Skeletal muscle cell (primary cell): Measurements from ENCODE around the gene SLC12A7.
"Not testable (repeated sequence)": the region's sequence is repeated elsewhere in the genome, so short reads cannot be mapped to it uniquely, and the experiment has no call there.

Source experiments
- DNase-seq: peaks from one replicate; pipeline ENCODE4 v3.0.0-alpha.2; 2010; ENCODE audit warnings: low read depth
- H3K4me3 ChIP-seq: 2 replicates; pipeline ENCODE4 v1.5.1; 2011; ENCODE audit warnings: low read depth, mild to moderate bottlenecking, control low read depth, low read length, moderate library complexity

The SLC12A7 gene

DNA sequence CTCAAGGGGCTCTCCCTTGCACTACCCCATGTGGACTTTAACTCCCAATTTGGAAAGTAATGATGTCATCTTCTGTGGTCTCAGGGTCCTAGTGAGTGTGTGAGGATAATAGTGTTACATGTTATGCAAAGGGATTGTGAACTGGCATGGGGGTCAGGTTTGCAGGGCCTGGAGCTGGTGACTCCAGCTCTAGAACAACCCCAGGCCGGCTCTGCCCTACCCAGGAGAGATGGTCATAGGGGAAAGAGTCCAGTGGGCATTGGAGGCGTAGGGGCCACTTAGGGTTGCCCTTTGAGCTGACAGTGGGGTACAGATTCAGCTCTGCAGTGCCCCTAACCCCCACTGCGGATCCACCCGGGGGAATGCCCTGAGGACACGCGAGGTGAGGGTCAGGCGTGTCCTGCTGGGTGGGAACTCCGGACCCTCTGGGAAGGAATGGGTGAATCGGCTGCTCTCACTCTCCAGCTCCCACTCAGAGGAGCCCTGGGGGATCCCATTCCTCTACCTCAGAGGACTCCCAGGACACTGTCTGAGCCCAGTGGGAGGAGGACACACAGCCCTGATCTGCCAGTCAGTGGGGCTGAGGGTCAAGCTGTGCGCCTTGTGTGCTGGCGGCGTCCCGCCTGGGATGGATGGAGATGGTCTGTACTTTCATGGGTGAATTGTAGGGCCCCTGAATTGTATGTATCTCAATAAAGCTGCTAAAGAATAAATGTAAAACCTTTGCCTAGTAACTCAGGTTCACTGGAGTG lies 105.8 kb downstream of the SLC12A7 start:
- H3K4me3 ChIP-seq = no peak overlapping the region
- no peak for DNase-seq

- no peak for DNase-seq
- peak overlapping the region; percentile 30 for H3K4me3 ChIP-seq
These were observed 106.5 kb downstream of the SLC12A7 start for GRCh38 chr5:1005249-1005851.

DNA sequence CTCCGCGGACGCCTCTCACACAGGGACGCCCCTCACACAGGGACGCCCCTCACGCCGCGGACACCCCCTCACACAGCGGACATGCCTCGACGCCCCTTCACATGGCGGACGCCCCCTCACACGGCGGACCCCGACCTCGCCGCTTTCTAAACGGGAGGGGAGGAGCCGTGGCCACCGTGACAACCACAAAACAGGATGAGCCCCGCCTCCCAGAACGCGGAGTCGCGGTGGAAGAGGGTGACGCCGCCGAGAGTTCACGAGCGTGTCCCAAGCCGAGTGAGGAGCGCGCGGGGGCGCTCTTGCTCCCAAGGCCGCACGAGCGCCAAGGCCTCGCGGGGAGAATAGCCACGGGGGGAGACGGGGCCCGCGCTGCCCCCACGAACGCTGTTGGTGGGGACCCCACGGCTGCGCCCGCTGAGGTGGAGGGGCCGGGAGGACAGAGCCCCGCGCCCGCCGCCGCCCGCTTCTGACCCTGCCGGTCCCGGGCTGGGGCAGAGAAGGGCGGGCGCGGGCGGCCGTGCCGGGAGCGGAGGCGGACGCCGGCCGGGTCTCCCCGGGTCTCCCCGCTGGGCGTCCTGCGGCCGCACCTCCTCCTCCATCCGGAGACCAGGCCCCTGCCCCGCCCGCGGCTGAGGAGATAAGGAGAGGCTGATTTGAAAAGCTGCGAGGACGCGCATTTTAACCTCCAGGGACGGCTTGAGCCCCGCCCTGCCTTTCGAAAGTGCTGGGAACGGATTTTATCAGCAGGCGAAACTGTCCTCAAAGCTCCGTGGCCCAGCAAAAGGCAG lies 107.2 kb downstream of the SLC12A7 start:
- DNase-seq = no peak
- H3K4me3 ChIP-seq = peak overlapping the region; percentile 30

- DNase-seq = no peak
- no peak overlapping the region for H3K4me3 ChIP-seq
These were observed 108.4 kb downstream of the SLC12A7 start for GRCh38 chr5:1003296-1003937.

DNA sequence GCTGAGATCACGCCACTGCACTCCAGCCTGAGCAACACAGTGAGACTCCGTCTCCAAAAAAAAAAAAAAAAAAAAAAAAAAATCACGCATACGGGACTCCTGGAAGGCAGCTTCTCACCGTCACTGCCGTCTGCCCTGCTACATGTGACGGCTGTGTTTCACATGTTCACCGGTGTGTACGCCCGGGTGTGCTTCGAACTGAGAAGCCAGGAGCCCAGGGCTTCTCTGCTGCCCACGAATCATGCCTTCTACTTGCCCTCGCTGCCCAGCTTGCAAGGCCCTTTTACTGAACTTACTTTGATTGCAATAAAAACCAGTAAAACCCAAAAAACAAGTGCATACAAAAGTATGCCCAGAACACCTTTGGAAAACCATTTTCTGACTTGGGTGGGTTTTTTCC lies 109.0 kb downstream of the SLC12A7 start:
- no peak for DNase-seq
- H3K4me3 ChIP-seq = no peak overlapping the region

- DNase-seq = no peak
- no peak overlapping the region for H3K4me3 ChIP-seq
These were observed 109.7 kb downstream of the SLC12A7 start for GRCh38 chr5:1002271-1002546.

DNA sequence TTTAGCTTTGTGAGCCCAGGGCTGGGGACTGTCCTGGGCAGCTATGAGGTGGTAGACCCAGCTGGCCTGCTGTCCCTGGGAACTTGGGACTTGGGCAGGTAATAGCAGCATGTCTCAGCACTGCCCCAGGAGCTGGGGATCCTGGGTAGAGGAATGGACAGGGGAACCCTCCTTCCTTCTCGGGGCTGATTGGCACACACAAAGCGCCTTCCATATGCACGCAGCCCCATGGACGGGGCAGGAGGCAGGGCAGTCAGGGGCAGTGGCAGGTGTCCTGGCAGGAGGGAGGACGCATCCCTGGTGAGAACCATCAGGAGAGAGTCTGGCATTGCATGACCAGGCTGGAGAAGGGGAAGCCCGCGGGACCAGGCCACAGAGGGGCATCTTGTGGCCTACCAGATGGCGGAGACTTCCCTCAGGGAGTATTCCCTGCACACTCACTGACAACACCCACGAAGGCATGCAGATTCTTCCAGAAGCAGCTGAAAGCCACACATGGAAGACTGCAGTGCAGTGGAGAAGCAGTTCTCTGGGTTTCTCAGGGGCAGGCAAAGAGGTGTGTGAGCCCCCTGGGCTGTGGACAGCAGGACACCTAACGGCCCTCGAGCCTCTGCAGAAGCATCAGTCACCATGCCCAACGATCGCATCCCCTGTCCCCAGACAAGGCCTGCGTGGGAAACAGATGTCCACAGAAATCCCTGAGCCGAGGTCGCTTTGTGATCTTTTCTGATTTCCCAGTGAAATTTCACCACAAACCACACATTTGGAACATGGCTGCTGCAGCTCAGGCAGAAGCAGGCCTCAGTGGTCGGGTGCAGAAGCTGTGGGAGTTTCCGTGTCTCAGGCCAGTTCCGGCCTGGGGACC lies 110.2 kb downstream of the SLC12A7 start:
- H3K4me3 ChIP-seq = no peak overlapping the region
- DNase-seq = no peak

DNA sequence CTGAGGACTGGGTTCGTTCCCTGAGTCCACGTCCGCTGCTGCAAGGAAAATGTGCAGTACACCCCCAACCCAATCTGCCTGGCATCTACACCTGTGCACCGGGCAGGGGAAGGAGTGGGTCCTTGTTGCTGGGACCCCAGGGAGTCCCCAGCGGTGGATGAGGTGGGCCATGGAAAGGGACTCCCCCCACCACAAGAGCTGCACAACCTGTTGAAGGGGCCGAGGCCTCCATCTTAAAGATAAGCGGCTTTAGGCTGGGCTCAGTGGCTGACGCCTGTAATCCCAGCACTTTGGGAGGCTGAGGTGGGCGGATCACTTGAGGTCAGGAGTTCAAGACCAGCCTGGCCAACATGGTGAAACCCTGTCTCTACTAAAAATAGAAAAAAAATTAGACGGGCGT lies 111.0 kb downstream of the SLC12A7 start:
- H3K4me3 ChIP-seq, DNase-seq: not testable (repeated sequence)
